WI38 (cell line): Measurements from ENCODE around the gene NEU4.

Experiments used
- H3K4me3 ChIP-seq: 2 replicates; pipeline ENCODE4 v1.5.1; 2011; ENCODE audit warnings: low read depth, mild to moderate bottlenecking, control low read depth, low read length
- TF ChIP-seq, protein P1 (sequence below): IDR thresholded peaks from 2 replicates; pipeline ENCODE4 v1.5.1; 2012; ENCODE audit warnings: low read depth, mild to moderate bottlenecking, control low read depth, low read length

Gene NEU4

DNA sequence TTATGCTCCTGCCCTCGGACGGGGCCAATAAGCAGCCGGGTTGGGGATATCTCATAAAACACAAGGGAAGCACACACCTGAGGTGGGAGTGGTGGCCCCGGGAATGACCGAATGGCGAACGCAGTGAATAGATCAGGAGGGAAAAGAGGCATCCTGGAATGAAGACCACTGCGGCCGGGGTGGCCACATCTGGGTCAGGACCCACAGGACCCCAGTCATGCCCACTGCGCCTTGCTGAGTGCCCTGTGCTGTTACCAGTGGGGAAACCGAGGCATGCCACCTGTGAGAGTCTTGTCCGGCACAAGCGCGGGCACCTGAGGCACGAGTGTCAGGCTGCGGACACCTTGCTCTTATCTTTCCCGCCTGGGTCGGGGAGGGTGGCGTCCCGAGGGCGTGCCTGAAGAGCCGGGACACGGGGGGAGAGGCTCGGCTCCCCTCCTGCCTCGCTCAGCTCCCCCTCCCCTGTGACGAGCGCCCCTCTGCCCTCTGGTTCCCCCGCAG is 48.1 kb downstream of the NEU4 start:
- H3K4me3 ChIP-seq: no peak overlapping the region
- TF ChIP-seq, protein P1, sequence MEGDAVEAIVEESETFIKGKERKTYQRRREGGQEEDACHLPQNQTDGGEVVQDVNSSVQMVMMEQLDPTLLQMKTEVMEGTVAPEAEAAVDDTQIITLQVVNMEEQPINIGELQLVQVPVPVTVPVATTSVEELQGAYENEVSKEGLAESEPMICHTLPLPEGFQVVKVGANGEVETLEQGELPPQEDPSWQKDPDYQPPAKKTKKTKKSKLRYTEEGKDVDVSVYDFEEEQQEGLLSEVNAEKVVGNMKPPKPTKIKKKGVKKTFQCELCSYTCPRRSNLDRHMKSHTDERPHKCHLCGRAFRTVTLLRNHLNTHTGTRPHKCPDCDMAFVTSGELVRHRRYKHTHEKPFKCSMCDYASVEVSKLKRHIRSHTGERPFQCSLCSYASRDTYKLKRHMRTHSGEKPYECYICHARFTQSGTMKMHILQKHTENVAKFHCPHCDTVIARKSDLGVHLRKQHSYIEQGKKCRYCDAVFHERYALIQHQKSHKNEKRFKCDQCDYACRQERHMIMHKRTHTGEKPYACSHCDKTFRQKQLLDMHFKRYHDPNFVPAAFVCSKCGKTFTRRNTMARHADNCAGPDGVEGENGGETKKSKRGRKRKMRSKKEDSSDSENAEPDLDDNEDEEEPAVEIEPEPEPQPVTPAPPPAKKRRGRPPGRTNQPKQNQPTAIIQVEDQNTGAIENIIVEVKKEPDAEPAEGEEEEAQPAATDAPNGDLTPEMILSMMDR: no peak

DNA sequence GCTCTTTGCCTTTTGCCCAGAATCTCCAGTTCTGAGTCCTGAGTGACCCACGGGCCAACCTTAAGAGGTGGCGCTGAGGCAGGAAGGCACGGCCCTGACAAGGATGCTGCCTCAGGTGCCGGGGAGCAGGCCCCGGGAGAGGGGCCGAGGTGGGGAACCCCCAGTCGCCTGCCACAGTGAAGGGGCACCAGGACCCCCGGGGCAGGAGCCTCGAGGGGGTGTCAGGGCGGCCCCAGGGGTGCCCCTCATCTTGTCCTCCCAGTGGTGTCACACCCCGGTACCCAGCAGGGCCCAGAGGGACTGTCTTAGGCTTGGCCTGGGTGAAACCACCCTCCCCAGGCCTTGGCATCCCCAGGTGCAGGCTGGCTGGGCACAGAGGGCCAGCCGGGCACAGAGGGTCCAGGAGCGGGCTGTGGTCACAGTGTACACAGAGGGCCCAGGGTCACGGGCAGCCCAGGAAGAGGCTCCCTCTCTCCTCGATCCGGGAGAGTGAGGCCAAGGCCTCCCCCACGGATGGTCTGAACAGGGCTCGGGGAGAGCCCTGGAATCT is 48.7 kb downstream of the NEU4 start:
- TF ChIP-seq, protein P1: no peak
- no peak overlapping the region for H3K4me3 ChIP-seq

DNA sequence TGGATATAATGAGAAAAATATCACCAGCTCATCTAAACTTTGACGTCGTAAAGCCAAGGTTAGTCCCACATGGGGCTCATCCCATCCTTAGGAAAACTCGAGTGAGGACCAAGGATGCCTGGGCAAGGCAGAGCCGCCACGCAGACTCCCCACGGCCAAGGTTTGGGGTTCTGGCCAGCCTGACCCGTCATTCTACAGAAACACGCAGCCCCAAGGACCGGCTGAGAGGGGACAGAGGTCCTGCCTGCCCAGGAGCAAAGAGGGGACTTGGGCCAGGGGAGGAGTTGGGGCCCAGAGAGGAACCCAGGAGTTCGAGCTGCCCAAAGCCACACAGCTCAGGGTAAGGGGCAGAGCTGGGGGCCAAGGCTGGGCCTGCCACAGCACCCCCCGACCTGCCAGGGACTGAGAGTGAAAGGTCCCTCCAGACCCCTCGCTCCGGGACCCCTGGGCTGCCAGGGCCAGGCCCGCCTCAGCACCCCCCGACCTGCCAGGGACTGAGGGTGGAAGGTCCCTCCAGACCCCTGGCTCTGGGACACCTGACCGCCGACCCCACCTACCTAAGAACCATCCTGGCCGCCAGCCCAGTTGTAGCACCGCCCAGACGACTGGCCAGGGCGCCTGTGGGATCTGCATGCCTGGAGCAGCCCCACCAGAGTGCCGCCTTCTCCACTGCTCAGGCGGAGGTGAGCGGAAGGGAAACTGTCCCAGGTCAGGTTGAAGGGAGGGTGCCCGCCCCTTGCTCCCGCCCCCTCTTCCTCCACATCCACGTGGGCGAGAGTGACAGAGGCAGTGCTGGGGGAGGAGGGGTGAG is 49.4 kb downstream of the NEU4 start, which contains the start of gene PDCD1:
TSS of gene PDCD1 (minus strand) at position 689 of the 811 bp plus-strand sequence. CDS start at position 633, 56 bp downstream.
- TF ChIP-seq, protein P1: no peak
- peak within 1 kb of the TSS; percentile 41 for H3K4me3 ChIP-seq

DNA sequence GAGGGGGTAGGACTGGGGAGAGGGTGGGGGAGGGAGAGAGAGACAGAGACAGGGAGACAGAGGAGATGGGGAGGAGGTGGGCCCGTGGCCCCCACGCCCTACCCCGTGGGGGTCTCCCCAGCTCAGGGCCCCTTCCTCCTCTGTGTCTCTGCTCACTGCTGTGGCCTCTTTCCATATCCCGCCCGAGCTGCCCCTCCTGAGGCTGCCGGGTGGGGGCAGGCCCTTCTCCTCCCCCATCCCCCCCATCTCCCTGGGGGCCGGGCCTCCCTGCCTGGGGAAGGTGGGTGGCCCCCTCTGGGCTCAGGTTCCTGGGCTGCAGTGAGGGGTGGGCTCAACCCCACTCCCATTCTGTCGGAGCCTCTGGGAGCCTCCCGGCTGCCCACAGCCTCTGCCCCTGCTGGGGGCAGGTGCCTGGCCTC is 50.0 kb downstream of the NEU4 start:
- H3K4me3 ChIP-seq: no peak overlapping the region
- TF ChIP-seq, protein P1: no peak

DNA sequence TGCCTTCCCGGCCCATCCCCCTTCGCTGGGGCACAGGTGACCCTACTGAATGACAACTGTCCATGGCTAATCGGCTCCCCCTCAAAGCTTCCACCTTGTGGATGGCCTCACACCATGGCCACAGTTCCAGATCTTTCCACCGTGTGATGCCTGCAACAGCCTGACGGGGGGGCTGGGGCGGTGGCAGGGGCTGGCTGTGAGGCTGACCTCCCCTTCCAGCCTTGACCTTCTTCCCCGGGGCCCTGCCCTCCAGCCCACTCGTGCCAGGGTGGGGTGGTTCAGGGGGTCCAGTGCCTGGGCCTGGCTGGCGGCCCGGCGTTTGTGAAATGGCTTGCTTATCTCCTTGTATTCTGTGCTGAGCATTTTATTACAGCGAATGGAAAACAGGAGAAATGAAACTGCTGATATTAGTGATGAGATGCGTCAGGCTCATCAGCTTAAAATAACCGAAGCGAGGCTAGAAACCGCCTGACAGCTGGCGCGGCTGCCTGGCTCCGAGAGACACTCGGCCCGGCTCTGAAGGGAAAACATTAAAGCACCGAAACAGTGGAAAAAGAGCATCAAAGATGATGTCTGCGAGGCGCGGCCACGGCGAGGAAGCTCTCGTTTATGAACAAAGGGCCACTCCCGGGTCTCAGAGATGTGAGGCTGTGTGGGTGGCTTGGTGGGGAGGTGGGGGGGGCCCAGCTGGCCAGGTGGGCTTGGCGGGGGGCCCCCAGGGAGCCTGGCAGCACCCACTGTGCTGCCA is 50.6 kb downstream of the NEU4 start:
- peak overlapping the region; percentile 41 for H3K4me3 ChIP-seq
- TF ChIP-seq, protein P1: no peak

DNA sequence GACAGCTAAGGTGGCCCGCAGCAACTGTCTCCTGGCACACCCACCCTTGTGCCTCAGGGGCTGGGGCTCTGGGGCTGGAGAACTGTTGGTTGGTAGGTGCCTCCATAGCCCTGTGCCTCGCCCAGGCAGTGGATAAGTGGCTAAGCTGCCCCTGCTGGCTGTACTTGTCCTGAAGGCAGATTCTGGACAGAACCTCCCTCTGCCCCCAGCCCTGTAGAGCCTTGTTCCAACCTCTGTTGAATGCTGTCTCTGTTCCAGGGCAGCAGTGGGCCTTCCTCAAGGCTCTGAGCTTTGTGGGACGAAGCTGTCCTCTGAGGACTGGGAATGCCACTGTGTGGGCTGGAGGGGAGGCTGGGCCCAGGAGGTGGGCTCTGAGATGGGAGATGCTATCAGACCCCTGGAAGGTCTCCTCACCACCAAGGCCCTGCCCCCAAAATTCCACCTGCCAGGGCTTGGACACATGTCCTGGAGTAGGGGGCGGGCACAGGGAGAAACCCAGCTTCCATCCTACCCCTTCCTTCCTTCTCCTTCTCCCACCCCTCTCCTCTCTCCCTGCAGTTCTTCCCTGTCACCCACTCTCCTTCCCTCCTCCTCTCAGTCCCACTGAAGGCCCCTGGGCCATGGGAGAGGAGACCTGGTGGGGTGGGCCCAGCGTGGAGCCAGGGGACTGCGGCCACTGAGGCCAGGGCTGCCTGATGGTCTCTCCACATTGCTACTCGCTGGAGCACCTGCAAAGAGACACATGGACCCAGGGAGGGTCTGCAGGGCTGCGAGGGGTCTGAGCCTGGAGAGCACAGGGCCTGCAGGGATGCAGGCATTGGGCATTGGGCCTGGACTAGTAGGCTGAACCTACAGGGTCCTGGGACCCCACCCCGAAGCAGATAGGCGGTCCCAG is 51.4 kb downstream of the NEU4 start:
- TF ChIP-seq, protein P1: no peak
- H3K4me3 ChIP-seq: no peak overlapping the region
